BE2C (cell line): ENCODE measurements around the gene SAV1. TPM values are rescaled to one million over a fixed set of nuclear protein-coding genes. Genes with fewer than 3 reads are reported as not detected.
A peak's percentile ranks its signal among the peaks of the same experiment; 100 is the strongest.

Experiments
- DNase-seq: peaks from one replicate; pipeline ENCODE4 v3.0.0-alpha.2; 2020
- H3K27me3 ChIP-seq: fragments of 250-450 bp; sonication (Bioruptor Pico); 2 replicates; pipeline ENCODE4 v1.5.1; 2020; ENCODE audit warnings: mild to moderate bottlenecking
- H3K36me3 ChIP-seq: fragments of 250-450 bp; sonication (Bioruptor Pico); 2 replicates; pipeline ENCODE4 v1.5.1; 2020; ENCODE audit warnings: mild to moderate bottlenecking
- H3K4me1 ChIP-seq: fragments of 250-450 bp; sonication (Bioruptor Pico); 2 replicates; pipeline ENCODE4 v1.5.1; 2020
- H3K4me3 ChIP-seq: 2 replicates; pipeline ENCODE4 v1.5.1; 2011; ENCODE audit warnings: low read depth, low read length
- H3K9me3 ChIP-seq: fragments of 250-450 bp; sonication (Bioruptor Pico); 2 replicates; pipeline ENCODE4 v1.5.1; 2020
- CTCF ChIP-seq: IDR thresholded peaks from 2 replicates; pipeline ENCODE4 v1.5.1; 2012; ENCODE audit warnings: mild to moderate bottlenecking, low read depth, low read length
- polyA plus RNA-seq: library from polyadenylated mRNA; unstranded; fragments of >200 nt; gene quantifications from one replicate; pipeline ENCODE4 v1.2.1, GENCODE V29; 2012; ENCODE audit warnings: low read depth, missing spikeins; ENCODE audit not compliant: insufficient read length, insufficient read depth

The SAV1 gene
- 15.1 TPM for polyA plus RNA-seq

GRCh38 chr14:50667996-50668825 is at the start of gene SAV1:
TSS of gene SAV1 (minus strand) at chr14:50668306. CDS start at chr14:50667967, 339 bp downstream.
- no peaks in the 10 kb centered on the region for H3K9me3 ChIP-seq
- peak within 1 kb of the TSS; percentile 81 for H3K4me3 ChIP-seq
- H3K36me3 ChIP-seq = no peaks in the 10 kb centered on the region
- H3K4me1 ChIP-seq = no peaks in the 10 kb centered on the region; the same call in 1 of the 2 replicates
- no peaks in the 10 kb centered on the region for H3K27me3 ChIP-seq
- no peak for TF ChIP-seq CTCF
- peak; percentile 91 for DNase-seq

GRCh38 chr14:50717811-50718210 is 49.7 kb upstream of the SAV1 start:
- H3K9me3 ChIP-seq = no peaks in the 10 kb centered on the region
- DNase-seq = no peak
- TF ChIP-seq CTCF = no peak
- no peak overlapping the region for H3K4me3 ChIP-seq
- H3K27me3 ChIP-seq = no peaks in the 10 kb centered on the region
- H3K36me3 ChIP-seq = peaks cover 3% of the 10 kb centered on the region; the same call in 1 of the 2 replicates
- no peaks in the 10 kb centered on the region for H3K4me1 ChIP-seq

- Histone ChIP-seq H3K4me3 (no peak overlapping the region), H3K4me1 (no peaks in the 10 kb centered on the region), H3K36me3 (no peaks in the 10 kb centered on the region), H3K27me3 (no peaks in the 10 kb centered on the region), H3K9me3 (no peaks in the 10 kb centered on the region)
- DNase-seq = no peak
- TF ChIP-seq CTCF = peak; percentile 65
Measured at GRCh38 chr14:50714450-50715073, 46.5 kb upstream of the SAV1 start.

- no peak for TF ChIP-seq CTCF
- Histone ChIP-seq H3K4me3 (no peak overlapping the region), H3K4me1 (no peaks in the 10 kb centered on the region), H3K9me3 (no peaks in the 10 kb centered on the region), H3K27me3 (no peaks in the 10 kb centered on the region), H3K36me3 (no peaks in the 10 kb centered on the region)
- no peak for DNase-seq
Measured at GRCh38 chr14:50711043-50711442, 42.9 kb upstream of the SAV1 start.

- Histone ChIP-seq H3K4me3 (no peak overlapping the region), H3K9me3 (no peaks in the 10 kb centered on the region), H3K4me1 (no peaks in the 10 kb centered on the region), H3K36me3 (no peaks in the 10 kb centered on the region), H3K27me3 (no peaks in the 10 kb centered on the region)
- TF ChIP-seq CTCF = no peak
- no peak for DNase-seq
Measured at GRCh38 chr14:50705026-50705593, 37.0 kb upstream of the SAV1 start.
